NCI-H2171 (cell line): ENCODE measurements around the gene SGCD.

Source experiments
- DNase-seq: peaks from one replicate; lab custom pipeline; 2025; lab: John Stamatoyannopoulos, UW

SGCD gene

DNA sequence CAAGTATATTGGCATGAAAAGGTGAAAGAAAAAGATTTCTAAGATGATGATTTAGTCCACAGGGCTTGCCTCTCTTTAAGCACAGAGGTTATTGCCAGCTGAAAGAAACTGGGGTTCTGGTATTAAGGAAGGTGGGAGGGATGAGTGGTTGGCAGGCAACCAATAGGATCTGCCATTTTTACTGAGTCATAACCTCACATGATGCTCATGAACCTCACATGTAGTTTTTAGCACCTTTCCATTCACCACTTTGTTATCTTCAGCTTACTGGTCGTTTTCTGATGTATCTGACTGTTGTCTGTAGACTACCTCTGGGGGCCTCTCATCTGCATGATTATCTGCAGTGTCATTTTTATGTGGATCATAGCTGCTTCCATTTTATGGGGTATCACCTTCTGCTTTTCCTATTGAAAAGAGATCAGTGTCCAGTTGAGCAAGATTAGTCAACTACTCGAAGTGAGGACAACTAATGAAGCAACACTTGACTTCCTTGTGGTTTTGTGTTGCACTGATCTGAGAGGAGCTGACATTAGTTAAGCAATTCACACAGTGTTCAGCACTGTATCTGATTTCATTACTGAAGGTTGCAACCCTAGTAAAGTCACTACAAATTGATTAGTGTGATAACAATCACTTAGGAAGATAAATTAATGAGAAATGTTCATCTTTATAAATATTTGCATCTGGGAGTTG, 186.3 kb downstream of the SGCD start:
- DNase-seq = no peak

DNA sequence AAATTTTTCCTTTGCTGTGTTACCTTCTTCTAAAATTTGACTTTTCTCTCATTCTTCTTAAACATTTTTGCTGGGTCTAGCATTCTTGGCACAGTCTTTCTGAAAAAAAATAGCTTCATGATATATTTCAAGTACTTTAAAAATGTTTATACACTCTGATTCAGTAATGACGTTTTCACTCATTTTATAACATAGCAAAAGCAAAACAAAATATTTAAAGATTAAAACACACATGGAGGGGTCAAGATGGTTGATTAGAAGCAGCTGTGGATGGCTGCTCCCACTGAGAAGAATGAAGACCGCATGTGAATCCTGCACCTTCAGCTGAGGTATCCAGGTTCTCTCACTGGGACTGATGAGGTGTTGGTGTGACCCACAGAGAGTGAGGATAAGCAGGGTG, 188.2 kb downstream of the SGCD start:
- DNase-seq = no peak

DNA sequence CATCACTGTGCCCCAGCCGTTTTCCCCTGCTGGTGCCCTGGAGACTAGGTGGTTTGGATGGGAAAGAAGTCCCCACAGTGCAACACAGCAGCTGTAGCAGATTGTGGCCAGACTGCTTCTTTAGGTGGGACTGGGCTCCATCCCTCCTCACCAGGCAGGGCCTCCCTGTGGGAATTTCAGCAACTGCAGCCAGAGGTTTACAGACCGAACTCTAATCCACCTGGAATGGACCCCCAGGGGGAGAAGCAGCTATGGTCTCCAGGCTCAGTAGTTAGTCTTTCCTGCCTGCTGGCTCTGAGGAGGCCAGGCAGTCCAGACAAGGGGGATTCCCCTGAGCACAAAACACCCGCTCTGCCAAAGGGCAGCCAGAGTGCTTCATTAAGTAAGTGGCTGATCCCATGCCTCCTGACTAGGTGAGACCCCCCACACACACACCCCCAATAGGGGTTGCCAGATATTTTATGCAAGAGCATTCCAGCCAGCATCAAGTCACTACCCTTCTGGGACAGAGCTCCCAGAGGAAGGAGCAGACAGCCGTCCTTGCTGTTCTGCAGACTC, 188.9 kb downstream of the SGCD start:
- no peak for DNase-seq

DNA sequence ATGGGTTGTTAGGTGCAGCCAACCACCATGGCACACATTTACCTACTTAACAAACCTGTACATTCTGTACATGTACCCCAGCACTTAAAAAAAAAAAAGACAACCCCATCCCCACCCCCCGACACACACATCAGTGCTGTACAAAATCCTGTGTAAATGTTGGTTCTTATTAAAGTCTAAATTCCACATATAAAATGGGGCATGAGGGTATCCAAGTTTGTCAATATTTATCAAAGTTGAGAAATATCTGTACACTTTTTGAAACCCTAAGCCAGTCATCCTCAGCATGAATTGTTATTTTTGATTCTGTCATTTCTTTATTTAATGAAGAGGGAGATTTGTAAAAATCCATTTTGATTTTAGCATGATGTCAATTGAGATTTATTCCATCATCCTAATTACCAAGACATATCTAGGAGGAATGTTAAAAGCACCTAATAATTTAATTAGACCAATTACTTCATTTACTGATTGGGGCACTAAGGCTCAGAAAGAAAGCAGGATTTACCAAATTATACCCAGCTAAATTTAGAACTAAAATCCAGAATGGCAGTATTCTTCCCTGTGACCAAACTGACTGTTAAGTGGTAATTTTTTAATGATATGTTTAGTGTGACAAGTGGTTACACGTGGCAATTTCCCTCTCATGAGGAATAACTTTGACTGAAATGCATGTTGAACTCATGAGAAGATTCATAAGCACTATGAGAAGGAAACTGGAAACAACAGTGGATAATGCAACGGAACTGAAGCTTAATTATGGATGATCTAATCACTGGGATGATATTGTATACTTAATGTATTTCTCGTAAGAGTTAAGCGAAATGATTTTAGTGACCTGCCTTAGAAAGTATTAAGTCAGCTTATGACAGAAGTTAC, 195.9 kb downstream of the SGCD start:
- no peak for DNase-seq

DNA sequence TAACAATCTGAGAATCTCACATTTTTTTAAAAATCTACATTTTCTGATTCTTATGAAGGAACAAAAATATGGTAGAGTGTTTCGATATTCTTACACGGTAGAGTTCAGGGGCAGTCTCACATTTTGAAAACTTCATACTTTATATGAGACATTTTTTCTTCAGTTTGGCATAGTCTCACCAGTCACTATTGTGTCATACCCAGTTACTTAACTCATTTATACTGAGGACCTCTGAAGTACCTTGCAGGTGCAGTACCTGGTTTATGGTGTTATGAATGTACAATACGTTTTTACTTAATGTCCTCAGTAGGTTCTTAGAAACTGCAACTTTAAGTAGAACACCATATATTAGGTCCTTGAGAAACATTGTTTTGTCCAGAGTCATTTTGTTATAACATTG, 196.6 kb downstream of the SGCD start:
- DNase-seq = no peak

DNA sequence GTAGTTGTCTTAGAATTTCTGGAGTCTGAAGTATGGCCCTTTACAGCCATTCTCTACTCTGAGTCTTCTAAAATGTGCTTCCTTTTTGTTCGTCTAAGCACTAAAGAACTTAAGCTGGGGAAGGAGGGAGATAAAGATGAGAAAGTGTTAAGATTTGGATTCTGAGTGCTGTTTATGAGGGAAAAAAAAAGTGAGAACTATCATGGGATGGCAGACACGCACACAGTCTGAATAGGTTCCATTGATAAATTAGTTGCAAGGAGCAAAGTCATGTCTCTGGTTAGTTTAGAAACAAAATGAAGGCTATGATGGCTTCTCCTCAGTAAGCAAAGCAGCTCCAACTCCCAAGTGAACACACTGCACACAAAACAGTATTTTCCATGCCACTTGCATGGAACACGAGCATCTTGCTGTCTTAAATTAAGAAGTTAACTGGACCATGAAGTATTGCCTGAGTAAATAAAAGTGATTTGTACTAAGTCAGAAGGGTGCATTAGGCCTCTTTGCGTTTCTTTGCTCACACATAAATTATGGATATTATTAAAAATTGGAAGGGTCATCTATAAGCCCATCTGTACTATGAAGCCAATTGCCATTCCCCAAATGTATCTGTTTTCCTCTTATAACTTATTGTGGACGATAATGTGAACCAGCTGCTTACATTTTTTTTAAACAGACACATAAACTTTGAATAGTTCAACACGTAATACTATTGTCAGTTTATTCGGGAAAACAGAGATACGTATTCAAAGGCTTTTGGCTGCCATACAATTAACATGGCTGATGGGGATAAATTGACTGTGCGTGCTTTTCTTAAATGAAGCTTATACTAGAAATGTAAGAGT, 199.3 kb downstream of the SGCD start:
- no peak for DNase-seq

DNA sequence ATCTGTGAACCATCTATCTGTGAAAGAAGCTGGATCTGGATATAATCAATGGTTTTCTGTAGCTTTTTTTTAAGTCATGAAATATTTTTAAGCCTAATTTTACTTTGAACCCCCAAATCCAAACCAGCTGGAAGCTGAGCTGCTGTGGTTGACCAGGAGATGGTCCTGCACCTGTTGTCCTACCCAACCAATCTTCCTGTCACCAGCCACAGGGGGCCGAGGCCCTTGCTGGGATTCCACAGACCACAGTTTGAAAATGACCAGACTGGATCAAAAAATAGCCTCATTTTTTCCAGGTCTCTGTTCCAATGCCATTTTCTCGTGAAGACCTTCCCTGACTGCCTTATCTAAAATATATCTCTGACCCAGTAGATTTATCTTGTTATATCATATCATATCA, 200.6 kb downstream of the SGCD start:
- no peak for DNase-seq

DNA sequence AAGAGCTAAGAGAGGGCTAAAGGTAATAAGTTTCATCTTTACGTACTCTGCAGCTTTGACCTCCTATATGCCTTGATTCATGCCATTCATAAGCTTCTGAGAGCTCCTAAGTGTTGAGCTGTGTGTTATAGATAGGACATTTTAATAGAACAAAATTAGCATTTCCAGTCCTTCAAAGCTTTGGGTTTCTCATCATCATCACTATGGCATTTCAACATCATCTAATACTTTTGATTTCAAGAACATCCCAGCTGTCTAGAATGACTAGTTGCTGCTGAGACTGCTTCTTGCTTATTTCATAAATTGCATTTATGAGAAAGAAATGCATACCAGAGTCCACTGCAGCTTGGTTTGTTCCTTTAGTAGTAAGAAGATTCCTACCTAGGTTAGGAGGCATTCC, 201.7 kb downstream of the SGCD start:
- no peak for DNase-seq

DNA sequence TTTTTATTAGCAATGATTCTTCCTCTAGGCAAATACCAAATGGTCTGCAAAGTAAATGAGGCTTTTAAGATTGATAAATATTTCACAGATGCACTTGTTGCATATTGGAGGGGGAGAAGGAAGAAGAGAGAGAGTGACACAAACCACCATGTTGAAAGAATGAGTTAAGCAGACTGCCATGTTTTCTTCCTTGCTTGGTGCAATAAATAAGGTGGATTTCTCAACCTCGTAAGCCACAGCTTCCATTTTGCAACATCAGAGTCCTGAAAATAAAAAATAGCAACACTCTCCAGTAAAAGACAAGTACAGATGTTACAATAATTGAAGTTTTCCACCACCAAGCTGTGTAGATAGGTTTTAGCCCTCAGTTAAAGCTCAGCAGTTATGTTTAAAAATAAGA, 202.9 kb downstream of the SGCD start:
- no peak for DNase-seq

DNA sequence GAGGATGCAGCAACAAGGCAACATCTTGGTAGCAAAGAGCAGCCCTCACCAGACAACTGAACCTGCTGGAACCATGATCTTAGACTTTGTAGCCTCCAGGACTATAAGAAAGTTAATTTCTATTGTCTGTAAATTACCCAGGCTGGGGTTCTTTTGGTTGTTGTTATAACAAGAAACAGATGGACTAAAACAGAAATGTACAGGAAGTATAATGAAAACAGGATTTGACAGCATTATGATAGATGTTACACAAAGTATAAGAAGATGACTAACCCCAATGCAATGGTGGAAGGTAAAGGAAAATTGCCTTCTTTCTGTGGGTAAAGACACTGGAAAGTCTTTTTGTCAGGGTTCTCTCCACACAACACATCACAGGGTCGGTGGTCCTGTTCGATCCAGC, 204.2 kb downstream of the SGCD start:
- DNase-seq = no peak

DNA sequence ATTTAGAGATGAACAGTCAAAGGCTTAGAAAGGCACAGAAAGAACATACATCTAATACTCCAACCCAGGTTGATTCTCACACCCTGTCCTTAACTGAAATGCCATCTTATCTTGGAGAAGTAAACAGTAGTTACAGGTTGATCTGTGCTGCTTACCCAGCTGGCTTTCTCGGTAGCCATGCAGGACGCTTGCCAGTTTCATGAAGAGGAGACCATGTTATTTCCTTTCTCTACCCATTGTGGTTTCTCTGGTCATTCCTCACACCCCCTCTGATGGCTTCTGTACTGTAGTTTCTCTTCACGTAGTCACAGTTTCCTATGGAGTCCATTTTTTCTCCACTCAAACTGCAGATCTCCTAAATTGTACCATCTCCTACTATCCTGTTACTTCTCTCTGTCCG, 206.0 kb downstream of the SGCD start:
- no peak for DNase-seq

DNA sequence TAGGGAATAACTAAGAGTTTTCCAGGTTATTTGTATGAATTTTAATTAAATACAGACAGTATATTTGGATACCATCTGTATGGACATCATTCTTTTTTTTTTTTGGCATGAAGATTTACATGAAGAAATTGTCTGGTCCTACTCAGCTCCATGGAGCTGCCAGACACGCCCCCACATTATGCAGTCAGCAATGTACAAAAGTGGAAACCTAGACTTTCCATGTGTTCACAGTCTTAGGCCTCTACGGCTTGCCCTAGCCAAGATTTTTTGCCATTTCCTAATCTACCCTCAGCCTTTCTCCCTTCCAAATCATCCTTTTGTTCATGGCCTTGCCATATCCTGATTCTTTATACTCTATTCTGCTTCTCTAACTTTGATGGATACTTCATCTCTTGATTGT, 207.1 kb downstream of the SGCD start:
- DNase-seq = no peak

DNA sequence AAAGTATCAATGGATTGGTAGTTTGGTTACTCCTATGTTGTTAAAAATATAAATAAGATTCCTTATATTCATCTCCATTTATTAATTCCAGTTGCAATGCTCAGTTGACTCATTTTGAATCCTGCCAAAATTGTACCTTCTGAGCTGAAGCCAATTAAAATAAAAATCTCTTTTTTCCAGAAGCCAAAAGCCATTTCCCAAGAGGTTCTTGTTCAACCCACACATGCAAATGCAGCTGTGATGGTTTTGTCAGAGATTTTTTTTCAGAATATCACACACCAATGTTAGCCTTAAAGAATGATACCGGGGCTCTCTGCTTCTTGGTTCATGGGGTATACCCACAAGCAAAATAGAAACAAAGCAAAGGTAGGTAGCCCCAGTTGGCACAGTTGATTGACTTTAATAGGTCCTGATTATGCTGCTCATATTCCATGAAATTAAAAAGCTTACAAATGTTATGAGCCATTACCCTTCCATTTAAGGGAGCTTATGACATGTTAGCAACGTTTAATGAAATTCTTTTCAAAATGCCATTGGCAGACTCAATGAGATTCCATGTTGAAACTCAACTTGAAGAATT, 208.0 kb downstream of the SGCD start:
- no peak for DNase-seq

DNA sequence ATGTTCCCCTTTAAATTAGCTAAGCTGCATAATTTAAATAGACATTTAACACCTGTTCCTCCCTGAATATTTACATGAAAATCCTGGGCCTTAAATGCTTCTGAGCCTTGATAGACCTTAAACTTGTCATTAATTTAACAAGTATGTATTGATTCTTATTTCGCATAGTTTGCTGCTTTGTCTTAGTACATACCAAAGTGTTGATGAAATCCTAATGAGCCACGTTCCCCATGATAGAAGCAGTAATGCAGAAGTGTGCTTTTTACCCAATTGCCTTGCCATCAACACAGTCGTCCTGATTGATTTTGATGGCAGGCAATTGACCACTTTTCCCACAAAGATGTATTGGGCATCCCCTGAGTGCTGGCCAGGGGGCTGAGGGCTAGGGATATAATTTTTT, 213.5 kb downstream of the SGCD start:
- DNase-seq = no peak

DNA sequence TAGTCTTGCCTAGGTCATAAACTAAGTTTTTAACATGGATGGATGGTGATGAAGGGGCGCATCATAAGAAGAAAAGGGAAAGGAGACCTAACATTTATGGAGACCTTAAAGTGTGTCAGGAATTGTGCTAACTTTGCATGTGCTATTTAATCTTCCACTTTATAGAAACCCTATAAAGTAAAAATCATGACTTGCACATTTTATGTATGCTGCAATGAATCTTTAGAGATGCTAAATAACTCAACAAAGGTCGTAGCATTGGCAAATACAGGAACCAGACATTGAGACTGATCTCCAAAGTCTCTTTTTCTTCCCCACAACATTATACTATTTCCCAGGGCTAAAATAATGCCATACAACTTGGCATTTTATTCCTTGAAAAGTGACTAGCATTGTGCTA, 214.6 kb downstream of the SGCD start:
- DNase-seq = no peak

DNA sequence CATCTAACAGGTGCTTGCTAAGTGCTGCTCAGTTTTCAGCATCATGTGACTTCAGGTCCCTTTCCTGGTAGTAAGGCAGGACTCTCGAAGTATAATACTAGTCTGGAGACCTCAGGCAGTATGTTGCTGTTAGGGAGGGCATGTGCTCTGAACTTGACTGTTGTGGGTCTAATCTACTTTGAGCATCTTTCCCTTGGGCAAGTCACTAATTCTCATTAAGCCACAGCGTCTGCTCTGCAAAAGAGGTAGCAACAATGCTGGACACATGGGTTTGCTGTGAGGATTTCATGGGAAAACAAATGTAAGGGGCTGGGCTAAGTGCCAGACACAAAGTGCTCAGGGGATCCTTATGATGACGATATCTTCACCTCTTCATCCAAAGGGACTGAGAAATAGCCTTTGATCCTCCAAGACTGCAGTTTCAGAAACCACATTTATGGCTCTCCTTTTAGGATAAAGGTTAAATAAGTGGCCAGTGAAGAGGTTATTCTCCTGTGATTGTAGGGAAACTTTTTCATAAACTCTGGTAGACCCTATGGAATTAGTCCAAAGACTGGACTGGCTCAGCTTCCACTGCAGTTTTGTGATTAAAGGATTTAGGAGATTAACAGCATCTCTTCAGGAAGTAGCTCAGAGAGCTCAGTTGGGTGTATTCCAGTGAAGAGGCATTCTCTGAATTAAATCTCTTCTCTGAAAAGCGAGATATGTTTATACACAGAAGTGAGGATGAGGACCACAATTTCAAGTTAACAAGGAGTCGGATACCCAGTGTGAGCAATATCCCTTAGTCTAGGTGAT, 216.6 kb downstream of the SGCD start:
- DNase-seq = no peak

DNA sequence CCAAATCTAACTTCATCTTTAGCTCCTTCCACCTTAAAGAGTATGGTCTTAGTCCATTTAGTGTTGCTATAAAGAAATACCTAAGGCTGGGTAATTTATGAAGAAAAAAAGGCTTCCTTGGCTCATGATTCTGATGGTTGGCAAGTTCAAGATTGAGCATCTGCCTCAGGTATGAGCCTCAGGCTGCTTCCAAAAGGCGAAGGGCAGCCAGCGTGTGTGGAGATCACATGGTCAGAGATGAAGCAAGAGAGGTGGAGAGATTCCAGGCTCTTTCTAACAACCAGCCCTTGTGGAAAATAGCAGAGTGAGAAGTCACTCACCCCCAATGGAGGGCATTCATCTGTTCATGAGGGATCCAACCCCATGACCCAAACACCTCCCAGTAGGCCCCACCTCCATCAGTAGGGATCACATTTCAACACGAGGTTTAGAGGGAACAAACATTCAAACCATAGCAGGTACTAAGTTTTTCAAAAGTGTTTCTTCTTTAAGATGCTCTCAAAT, 225.9 kb downstream of the SGCD start:
- no peak for DNase-seq

DNA sequence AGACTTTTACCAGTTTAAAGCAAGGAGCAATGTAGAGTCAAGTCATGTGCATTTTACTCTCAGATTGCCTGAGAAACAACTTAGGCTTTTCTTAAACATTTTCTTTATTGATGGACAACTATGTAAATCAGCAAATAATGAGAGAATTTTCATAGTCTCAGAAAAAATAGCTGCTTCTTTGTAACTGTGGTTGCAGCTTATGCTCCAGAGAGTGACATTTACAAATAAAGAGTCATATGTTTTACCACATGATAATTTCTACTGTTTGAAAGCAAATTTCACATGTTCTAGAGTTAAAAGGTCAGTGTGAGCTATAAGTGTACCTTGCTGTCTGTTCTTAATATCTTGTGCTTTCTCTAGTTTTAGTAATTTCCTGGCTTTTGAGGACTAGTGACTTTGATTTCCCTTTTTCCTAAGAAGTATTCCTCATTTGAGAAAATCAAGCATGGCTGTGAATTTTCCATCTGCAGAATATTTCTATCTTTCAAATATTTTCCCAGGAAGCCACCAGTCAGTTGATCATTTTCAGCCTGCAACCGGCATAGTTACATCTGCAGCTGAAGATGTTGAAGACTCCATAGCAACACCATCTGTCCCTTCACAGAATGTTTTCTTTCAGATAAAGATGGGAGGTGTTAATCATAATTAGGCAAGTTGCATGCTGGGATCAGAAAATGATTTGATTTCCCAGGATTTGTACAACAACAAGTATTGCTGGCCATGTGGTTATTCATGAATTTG, 229.9 kb downstream of the SGCD start:
- DNase-seq = peak; percentile 42

DNA sequence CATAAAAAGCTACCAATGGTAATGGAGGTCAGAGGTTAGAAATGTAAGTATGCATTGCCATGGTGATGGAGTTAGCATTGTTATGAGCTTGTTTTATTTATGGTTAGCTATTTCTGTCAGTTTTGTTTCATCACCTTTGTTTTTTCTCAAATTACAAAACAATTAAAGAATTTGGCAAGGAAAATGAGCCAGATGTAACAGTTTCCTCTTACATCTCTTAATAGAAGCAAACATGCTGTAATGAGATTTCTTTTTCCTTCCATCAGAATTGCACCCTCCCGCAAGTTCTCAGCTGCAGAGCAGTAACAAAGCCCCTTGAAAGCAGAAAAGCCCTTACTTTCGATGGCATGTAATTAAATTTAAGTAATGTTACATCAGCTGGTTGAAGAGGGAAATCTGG, 233.0 kb downstream of the SGCD start:
- DNase-seq = no peak

DNA sequence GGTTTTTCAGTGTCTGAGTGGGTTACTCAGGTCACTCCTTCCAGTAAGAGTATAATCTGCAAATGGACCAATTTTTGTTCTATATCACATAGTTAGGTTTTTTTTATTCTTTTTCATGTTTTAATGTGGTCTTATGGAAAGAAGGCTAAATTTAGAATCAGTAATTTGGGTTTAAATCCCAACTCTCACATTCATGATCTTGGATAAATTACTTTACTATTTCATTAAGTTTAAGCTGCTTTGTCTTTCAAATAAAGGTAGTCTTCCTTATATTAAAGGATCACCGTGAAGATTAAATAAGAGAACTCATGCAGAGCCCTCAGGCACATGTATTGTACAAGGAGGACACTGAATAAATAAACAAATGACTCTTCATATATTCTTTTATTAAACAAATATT, 234.7 kb downstream of the SGCD start:
- no peak for DNase-seq
